NCI-H128 (cell line): ENCODE data around the gene ASTN2.
"Not testable (repeated sequence)": the region's sequence is repeated elsewhere in the genome, so short reads cannot be mapped to it uniquely, and the experiment has no call there.

Experiments
- DNase-seq: peaks from one replicate; lab custom pipeline; 2025; ENCODE audit not compliant: unreplicated experiment; lab: John Stamatoyannopoulos, UW

ASTN2 gene

DNA sequence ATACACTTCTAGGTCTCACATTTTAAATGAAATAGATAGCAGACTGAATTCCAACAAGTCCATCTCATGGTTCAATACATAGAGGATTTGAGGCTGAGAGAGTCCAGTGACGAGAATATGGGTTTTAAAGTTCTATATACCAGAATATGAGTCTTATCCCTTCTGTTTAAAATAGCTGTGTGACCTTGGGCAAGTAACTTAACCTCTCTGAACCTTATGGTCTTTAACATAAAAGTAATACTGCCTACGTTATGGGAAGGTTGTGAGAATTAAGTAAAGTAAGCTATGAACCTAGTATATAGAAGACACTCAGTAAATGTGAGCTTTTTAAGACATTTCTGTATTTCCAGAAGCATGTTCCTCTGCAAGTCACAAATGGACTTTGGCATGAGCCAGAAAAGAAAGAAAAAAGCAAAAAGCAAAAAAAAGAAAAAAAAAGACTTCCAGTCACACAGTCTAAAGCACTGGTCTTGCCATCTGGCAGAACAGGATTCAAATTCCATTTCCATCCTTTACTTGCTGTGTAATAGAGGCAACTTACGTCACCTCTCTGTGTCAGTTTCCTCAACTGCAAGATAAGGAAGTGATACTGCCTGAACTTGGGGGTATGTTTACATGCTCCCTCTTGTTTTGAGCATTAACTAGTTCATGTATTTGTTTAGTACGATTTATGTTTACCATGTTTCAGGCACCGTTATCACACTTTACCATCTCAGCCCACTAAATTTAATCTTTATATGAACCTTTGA lies 479.5 kb downstream of the ASTN2 start:
- no peak for DNase-seq

DNA sequence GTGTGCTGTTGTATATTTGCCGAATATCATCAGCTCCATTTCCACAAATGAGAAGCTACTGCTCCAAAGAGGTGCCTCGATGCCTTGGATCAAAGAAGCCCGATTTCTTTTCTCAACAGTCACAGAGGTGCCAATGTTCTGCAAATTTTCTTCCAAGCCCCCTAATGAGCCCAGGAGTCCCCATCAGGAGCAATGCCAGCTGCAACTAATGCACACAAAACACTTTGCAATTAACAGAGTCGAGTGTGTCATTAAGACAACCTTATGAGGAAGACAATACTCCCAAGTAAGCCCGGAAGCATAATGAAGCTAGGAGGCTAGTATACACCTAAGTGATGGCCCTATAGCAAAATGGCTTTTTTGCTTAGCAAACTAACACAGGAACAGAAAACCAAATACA lies 480.7 kb downstream of the ASTN2 start:
- DNase-seq, result no peak

DNA sequence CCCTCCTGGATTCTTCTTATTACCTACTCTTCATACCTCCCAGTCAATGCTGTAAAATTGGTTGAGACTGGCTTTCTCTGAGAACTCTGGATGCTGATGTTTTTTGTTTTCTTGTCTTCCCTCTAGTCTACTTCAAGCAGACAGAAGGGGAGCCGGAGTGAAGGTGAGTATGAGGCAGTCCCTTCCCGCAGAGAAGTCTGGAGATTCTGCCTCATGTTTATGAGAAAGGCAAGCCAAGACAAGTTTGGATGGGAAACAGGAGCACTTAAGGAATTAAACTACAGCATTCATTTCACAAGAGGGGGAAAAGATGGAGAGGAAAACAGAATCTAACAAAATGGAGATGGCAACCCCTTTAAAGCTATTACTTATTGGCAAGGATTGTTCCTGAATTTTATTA lies 481.6 kb downstream of the ASTN2 start:
- no peak for DNase-seq

DNA sequence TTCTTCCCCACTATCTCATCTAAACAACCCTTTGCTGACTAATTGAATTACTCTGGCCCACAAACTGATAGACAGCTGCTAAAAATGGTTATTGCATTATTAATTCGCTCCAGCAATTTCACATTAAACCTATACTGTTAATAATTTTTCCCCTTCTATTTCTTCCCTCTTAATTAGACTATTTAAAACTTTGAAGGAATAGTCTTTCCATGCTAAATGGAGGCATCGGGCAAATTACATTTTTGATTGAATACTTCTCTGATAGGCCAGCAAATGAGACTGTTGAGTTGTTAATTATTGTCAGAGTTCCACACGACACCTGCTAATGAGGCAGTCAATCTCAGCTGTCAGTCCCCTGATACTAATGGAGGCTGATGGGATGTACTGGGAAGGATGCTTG lies 485.2 kb downstream of the ASTN2 start:
- DNase-seq, result no peak

DNA sequence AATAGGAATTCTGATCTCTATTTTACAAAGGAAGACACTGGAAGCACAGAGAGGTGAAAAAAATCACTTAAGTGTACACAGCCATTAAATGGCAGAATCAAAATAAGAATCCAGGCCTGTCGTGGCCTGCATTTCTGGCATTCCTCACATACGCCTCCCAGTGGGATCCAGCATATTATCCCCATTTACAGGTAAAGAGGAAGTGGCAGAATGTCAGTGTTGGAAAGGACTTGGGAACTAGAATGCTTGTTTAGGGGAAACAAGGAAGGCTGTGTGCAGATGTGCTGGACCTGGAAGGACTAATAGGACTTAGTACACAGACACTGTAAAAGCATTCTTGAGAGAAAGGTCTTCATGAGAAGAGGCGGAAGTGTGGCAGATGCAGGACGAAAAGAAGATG lies 486.0 kb downstream of the ASTN2 start:
- DNase-seq, result no peak

DNA sequence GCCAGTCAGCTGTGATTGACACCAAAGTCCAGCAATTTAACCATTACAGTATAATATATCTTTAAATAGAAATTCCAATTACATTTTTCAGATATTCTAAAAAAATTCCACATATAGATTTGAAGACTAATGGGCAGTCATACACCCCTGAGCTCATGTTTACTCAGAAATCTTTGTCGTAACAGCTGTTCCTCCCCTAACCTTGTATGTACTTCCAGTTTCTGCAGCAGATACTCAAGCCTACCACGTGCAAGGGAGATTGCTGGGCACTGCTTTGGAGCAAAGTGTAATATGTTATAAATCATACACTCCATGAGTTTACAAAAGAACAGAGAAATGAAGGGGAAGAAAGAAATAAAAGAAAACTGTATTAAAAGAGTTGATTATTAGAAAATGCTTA lies 486.6 kb downstream of the ASTN2 start:
- DNase-seq, result no peak

DNA sequence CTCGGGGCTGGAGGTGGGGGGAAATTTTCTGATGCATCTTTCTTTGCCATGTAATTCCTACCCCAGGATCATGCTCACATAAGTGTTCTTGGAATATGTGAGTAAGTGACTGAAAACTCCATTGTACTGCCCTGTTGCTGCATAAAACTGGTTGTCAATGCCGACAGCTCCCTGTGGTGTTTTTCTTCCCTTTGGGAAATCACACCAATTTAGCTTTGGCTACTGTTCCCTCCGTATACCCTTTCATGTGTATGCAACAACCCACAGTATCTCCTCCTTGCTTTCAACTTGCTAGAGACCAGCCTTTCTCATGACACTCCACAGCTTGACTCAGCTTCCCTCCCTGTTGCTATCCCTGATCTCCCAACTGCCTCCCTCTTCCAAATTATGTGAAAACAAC lies 487.1 kb downstream of the ASTN2 start:
- DNase-seq, result no peak

DNA sequence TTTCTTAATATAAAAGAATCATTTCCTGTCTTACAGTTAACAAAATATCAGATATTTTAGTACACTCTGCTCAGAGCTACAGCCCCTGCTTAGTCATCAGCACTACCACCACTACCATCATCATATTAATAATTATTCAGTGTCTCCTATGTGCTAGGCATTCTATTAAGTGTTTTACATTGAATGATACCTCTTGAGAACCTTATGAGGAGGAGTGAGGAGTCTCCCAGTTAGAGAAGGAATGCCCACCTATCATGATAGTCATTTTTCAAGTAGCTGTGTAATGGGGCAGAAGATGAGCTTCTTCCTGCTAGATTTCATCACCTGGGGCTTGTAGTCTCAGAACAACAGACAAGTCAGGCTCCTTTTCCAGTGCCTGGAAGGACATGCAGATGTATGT lies 489.7 kb downstream of the ASTN2 start:
- no peak for DNase-seq

DNA sequence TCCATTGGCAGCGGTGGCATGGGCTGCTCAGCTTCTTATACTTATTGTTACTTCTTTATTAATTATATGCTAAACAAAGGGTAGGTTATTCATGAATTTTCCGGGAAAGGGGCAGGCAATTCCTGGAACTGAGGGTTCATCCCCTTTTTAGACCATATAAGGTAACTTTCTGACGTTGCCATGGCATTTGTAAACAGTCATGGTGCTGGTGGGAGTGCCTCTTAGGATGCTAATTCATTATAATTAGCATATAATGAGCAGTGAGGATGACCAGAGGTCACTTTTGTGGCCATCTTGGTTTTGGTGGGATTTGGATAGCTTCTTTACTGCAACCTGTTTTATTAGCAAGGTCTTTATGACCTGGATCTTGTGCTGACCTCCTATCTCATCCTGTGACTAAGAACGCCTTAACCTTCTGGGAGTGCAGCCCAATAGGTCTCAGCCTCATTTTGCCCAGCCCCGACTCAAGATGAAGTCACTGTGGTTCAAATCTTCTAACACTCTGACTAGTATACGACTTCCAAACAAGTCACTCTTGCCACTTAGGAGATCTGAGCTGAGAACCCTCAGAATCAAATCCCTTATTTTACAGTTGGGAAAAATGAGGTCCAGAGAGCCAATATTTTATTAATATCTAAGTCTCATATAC lies 490.3 kb downstream of the ASTN2 start:
- no peak for DNase-seq

DNA sequence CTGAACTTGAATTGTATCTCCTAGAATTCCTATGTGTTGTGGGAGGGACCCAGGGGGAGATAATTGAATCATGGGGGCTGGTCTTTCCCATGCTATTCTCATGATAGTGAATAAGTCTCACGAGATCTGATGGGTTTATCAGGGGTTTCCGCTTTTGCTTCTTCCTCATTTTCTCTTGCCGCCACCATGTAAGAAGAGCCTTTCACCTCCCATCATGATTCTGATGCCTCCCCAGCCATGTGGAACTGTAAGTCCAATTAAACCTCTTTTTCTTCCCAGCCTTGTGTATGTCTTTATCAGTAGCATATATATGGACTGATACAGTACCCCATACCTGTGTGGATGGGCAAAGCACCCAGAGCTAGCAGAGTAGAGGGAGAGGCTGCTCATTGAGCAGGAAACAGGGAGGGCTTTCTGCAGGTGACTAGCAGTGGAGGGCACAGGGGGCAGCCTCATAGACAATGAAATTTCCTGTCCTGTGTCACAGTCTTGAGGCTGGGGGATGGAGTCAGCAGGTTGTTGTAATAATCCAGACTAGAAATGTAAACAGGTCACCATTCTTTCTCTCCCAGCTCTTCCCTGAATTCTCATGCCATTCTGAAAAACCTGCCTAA lies 496.9 kb downstream of the ASTN2 start:
- DNase-seq, result not testable (repeated sequence)

DNA sequence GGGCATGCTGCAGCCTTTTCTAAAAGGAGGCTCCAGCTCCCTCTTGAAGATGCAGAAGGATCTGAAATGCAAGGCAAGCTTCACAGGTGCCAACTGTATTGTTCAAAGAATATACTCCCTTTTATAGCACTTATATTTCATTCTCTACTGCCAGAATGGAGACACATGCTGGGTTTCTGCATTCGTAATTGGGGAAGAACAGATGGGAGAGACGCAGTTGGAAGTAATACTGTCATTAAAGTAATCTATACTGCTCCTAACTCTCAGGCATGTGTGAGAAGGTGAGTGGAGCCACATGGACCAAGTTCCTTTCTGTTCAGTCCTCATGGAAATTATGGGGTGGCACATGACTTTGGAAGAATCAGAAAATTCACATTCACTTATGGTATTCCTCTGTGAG lies 501.3 kb downstream of the ASTN2 start:
- DNase-seq, result no peak

DNA sequence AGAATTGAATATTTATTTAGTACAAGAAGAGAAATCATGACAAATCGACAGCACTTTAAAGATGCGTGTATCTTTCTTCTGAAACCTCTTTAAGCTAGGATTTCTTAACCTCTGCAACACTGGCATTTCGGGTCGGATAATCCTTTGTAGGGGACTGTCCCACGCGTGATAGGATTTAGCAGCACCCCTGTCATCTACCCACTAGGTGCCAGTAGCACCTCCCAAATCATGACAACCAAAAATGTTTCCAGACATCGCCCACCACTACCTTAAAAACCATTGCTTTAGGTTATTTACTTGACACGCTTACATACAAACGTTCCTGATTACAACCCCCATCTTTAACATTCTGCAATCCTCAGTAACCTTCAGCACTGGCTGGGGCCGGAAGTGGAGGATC lies 504.7 kb downstream of the ASTN2 start:
- DNase-seq, result no peak

DNA sequence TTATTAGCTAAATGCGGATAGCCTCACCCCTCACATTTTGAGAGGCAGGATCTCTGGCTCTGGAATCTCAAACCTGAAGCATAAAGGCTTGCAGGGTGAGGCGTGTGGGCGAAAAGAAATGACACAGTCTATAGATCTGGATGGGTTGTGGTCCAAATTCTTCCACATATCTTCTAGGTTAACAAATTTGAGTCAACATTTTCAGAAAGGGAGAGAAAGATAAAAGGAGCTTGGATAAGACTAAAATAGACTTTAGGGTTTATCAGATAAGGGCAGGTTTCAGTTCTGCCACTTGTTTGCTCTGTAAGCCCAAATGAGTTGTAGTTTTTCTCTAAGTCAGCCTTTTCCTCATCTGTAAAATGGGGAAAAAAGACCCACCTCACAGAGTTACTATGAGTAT lies 506.9 kb downstream of the ASTN2 start:
- DNase-seq, result no peak

DNA sequence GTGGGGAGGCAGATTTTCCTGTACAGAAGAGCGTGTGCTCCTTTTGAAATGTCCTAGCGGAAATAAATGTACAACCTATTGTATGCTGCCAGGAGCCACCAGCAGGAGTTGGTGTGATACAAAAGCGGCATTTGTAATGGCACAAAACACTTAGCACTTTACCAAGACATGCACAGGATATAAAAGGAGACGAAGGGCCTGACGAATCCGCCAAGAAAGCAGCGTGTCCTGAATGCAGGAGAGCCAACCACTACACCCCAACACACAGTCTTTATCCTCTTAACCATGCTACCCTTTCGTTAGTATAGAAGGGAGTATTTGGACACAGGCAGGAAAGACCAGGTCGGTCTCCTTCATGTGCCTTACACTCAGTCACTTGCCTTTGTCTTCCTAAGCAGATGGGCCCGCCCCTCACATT lies 509.7 kb downstream of the ASTN2 start:
- no peak for DNase-seq

DNA sequence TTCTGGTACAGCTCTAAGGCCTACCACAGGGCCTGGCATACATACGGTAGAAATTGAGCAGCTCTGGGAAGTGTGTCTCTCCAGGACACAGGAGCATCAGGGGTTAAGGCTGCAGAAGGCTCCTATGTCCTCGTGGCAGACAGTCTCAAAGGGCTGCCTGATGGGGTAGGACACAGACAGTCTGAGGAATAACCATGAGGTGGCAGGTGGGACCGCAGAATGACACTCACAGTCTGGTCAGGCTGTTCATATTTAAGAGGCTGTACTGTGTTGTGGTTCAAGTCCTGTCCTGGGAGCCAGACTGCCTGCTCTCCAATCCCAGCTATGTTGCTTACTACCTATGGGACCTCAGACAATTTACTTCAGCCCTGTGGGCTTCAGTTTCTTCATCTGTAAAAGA lies 510.7 kb downstream of the ASTN2 start:
- no peak for DNase-seq

DNA sequence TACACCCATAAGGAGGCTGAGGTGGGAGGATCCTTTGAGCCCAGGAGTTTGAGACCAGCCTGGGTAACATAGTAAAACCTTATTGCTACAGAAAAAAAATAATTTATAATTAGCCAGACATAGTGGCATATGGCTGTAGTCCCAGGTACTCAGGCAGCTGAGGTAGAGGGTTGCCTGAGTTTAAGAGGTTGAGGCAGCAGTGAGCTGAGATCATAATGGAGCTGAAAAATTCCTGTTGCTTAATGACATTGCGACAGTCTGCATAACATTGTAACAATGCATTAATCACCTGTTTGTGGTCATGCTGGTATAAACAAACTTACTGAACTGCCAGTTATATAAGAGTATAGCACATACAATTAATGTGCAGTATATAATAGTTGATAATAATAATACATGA lies 513.6 kb downstream of the ASTN2 start:
- no peak for DNase-seq

DNA sequence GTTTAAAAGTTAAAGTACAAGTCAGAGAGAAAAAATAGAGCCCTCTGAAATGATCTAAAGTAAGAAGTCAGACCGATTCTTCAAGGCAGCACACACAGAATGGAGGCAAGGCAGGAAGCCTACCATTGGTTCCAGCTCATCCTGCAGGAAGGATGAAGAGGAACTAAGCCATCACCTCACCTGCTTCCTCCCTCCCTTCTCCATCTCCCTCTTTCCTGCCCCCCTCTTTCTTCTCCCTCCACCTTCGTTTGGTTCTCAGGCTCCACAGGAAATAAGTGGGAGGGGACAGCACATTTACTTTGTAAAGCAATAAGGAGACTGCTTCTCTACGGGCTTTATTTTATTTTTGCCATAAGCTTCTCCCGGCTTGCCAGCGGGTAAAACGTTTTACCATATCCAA lies 514.3 kb downstream of the ASTN2 start:
- no peak for DNase-seq

DNA sequence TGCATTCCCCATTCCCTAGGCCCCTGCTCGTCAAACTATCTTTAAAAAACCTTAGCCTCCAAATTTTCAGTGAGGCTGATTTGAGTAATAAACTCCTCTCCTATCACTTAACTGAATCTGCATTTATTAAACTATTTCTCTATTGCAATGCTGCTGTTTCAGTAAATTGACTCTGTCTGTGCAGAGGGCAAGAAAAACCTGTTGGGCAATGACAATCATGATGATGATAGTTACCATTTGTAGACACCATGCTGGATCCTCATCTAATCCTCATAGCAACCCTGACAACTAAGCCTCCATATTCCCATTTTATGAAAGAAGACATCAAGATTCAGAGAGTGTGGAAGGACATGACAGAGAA lies 514.9 kb downstream of the ASTN2 start:
- DNase-seq, result no peak

DNA sequence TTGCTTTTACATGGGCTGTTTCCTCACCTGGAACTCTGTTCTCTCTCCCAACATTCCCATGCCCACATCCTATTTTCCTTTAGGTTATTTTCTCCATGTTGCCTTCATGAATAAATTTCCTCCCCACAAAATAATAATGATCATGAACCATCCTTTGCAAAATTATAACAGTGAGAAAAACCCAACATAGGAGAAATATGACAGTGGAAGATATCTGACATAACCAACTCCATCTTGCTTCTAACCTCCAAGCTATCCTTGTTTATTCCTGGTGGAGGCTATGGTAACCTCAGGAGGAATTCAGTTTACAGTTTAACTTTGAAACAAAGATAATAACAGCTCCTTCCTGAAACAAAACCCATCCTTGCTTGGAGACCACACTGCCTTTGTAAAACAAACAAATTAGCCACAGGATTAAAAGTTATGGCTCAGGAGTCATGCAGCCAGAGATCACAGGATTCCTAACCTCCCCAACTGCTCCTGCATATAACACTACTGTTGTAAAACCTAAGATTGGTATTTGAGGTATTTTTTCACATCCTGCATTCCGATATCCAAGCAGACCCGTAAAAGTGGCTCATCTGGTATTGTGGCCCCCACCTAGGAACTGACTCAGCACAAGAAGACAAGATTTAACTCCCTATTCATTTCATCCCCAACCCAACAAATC lies 515.4 kb downstream of the ASTN2 start:
- no peak for DNase-seq

DNA sequence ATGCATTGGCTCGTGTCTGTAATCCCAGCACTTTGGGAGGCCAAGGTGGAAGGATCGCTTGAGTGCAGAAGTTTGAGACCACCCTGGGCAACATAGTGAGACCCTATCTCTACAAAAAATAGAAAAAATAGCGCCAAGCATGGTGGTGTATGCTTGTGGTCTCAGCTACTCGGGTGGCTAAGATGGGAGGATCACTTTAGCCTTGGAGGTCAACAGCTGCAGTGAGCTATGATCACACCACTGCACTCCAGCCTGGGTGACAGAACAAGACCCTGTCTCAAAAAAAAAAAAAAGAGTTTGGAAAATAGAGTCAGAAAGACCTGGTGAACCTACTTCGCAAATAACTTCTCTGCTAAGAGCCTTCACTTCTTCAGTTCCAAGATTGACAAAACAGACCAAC lies 516.7 kb downstream of the ASTN2 start:
- not testable (repeated sequence) for DNase-seq

DNA sequence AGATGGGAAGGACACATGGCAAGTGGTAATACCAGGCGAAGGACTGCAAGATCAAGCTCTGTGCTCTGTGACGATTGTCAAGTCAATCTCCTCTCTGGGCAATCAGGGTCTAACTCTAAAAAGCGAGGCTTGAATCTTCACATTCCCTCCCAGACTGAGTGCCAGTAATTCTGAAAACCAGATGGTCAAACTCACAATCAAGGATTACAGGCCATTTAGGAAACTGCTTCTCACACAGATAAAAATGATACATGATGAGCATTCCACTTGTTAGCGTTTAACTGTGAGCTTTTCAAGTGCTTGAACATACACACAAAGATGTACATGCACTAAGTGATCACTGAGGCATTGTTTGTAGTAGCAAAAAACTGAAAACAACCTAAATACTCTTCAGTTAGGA lies 517.7 kb downstream of the ASTN2 start:
- no peak for DNase-seq

DNA sequence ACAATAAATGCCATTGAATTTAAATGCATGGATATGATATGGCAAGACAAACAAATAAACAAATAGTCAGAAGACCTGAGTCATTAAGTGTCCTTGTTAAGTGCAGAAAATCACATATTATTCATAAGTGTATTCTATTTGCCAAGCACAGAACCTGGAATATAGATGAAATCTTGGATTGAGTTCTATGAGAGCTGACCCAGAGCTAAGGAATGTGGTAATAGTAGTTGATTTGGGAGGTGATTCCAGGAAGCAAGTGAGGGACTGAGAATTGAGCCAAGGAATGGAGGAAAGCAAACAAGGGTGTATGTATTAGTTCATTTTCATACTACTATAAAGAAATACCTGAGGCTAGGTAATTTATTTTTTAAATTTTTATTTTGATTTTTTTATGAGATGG lies 518.9 kb downstream of the ASTN2 start:
- no peak for DNase-seq
